HEK293 (cell line): ENCODE data around the gene MBD4.

Experiments used
- CTCF ChIA-PET: fragments of 350-600 bp; formaldehyde crosslinking; extraction: SDS; loops from one replicate; lab custom pipeline; 2021; ENCODE audit warnings: antibody characterized with exemption; lab: Yijun Ruan, JAX
- POLR2A ChIA-PET: fragments of 300-600 bp; formaldehyde crosslinking; extraction: SDS; loops from one replicate; lab custom pipeline; 2020; ENCODE audit warnings: antibody characterized with exemption, inconsistent platforms; lab: Yijun Ruan, JAX
- H3K27ac ChIP-seq: fragments of 200-500 bp; sonication (Bioruptor generic); 2 replicates; pipeline ENCODE4 v1.5.1; 2014; ENCODE audit warnings: low read depth, low read length, control low read depth, inconsistent platforms; ENCODE audit errors: extremely low read depth
- H3K36me3 ChIP-seq, 2 experiments: fragments of 200-500 bp in 1 of 2; sonication (Bioruptor generic) in 1 of 2; 1 replicate in 1 of 2; 2 replicates in 1 of 2; pipeline ENCODE4 v1.5.1; 2014 to 2017; ENCODE audit warnings: inconsistent platforms in 2 of 2, low read length in 2 of 2; ENCODE audit not compliant: control insufficient read depth in 2 of 2, insufficient read depth in 1 of 2
- H3K4me1 ChIP-seq: fragments of 200-500 bp; sonication (Bioruptor generic); 2 replicates; pipeline ENCODE4 v1.5.1; 2014; ENCODE audit warnings: mild to moderate bottlenecking, low read length, inconsistent platforms; ENCODE audit not compliant: control insufficient read depth, insufficient read depth
- H3K4me3 ChIP-seq: 2 replicates; pipeline ENCODE4 v1.5.1; 2011; ENCODE audit warnings: low read depth, mild to moderate bottlenecking, control low read depth, low read length, moderate library complexity
- H3K9me3 ChIP-seq: fragments of 200-500 bp; sonication (Bioruptor generic); 2 replicates; pipeline ENCODE4 v1.5.1; 2014; ENCODE audit warnings: low read depth, low read length, inconsistent platforms; ENCODE audit not compliant: control insufficient read depth, insufficient read depth
- SCRT1 ChIP-seq: fragments of 450-650 bp; formaldehyde crosslinking; IDR thresholded peaks from 2 replicates; pipeline ENCODE4 v1.5.1; 2016; ENCODE audit warnings: missing biosample characterization, missing genetic modification characterization, borderline replicate concordance
- YY2 ChIP-seq: fragments of 450-650 bp; formaldehyde crosslinking; IDR thresholded peaks from 2 replicates; pipeline ENCODE4 v1.5.1; 2016; ENCODE audit warnings: missing biosample characterization, missing genetic modification characterization
- ZNF157 ChIP-seq: fragments of 450-650 bp; formaldehyde crosslinking; IDR thresholded peaks from 2 replicates; pipeline ENCODE4 v1.5.1; 2016; ENCODE audit warnings: missing biosample characterization, missing genetic modification characterization
- ZNF426 ChIP-seq: fragments of 450-650 bp; formaldehyde crosslinking; IDR thresholded peaks from 2 replicates; pipeline ENCODE4 v1.5.1; 2017; ENCODE audit warnings: missing biosample characterization, missing genetic modification characterization, mild to moderate bottlenecking, inconsistent platforms, moderate library complexity
- ZNF558 ChIP-seq: fragments of 450-650 bp; formaldehyde crosslinking; IDR thresholded peaks from 2 replicates; pipeline ENCODE4 v1.5.1; 2016; ENCODE audit warnings: missing biosample characterization, missing genetic modification characterization
- ZNF626 ChIP-seq: fragments of 450-650 bp; sonication (Bioruptor Pico); formaldehyde crosslinking; IDR thresholded peaks from 2 replicates; pipeline ENCODE4 v1.5.1; 2018; ENCODE audit warnings: missing biosample characterization, missing genetic modification characterization, inconsistent platforms
- ZNF660 ChIP-seq: fragments of 450-650 bp; IDR thresholded peaks from 2 replicates; pipeline ENCODE4 v1.5.1; 2018; ENCODE audit warnings: missing biosample characterization, mild to moderate bottlenecking, missing genetic modification characterization
- ZNF664 ChIP-seq: fragments of 450-650 bp; formaldehyde crosslinking; IDR thresholded peaks from 2 replicates; pipeline ENCODE4 v1.5.1; 2016; ENCODE audit warnings: missing biosample characterization, missing genetic modification characterization
- ZNF776 ChIP-seq: fragments of 450-650 bp; formaldehyde crosslinking; IDR thresholded peaks from 2 replicates; pipeline ENCODE4 v1.5.0; 2017; ENCODE audit warnings: missing biosample characterization, missing genetic modification characterization, borderline replicate concordance
- ZSCAN16 ChIP-seq: fragments of 450-650 bp; formaldehyde crosslinking; IDR thresholded peaks from 2 replicates; pipeline ENCODE4 v1.5.1; 2016; ENCODE audit warnings: missing biosample characterization, missing genetic modification characterization
- TF ChIP-seq, protein P1 (sequence below): fragments of 450-650 bp; formaldehyde crosslinking; IDR thresholded peaks from 2 replicates; pipeline ENCODE4 v1.5.1; 2016; ENCODE audit warnings: missing biosample characterization, missing genetic modification characterization, borderline replicate concordance
- TF ChIP-seq, protein P2 (sequence below): fragments of 450-650 bp; formaldehyde crosslinking; IDR thresholded peaks from 2 replicates; pipeline ENCODE4 v1.5.1; 2016; ENCODE audit warnings: missing biosample characterization, missing genetic modification characterization
- TF ChIP-seq, protein P3 (sequence below): fragments of 450-650 bp; formaldehyde crosslinking; IDR thresholded peaks from 2 replicates; pipeline ENCODE4 v1.5.1; 2016; ENCODE audit warnings: missing biosample characterization, missing genetic modification characterization
- TF ChIP-seq, protein P4 (sequence below): fragments of 450-650 bp; formaldehyde crosslinking; IDR thresholded peaks from 2 replicates; pipeline ENCODE4; 2016; ENCODE audit warnings: missing biosample characterization, missing genetic modification characterization
- TF ChIP-seq, protein P5 (sequence below): fragments of 450-650 bp; formaldehyde crosslinking; IDR thresholded peaks from 2 replicates; pipeline ENCODE4 v1.5.1; 2017; ENCODE audit warnings: missing biosample characterization, missing genetic modification characterization
- TF ChIP-seq, protein P6 (sequence below): fragments of 450-650 bp; formaldehyde crosslinking; IDR thresholded peaks from 2 replicates; pipeline ENCODE4 v1.5.1; 2016; ENCODE audit warnings: missing biosample characterization, missing genetic modification characterization, low read depth
- TF ChIP-seq, protein P7 (sequence below): fragments of 450-650 bp; formaldehyde crosslinking; IDR thresholded peaks from 2 replicates; pipeline ENCODE4 v1.5.1; 2016; ENCODE audit warnings: missing biosample characterization, missing genetic modification characterization

Gene MBD4

DNA sequence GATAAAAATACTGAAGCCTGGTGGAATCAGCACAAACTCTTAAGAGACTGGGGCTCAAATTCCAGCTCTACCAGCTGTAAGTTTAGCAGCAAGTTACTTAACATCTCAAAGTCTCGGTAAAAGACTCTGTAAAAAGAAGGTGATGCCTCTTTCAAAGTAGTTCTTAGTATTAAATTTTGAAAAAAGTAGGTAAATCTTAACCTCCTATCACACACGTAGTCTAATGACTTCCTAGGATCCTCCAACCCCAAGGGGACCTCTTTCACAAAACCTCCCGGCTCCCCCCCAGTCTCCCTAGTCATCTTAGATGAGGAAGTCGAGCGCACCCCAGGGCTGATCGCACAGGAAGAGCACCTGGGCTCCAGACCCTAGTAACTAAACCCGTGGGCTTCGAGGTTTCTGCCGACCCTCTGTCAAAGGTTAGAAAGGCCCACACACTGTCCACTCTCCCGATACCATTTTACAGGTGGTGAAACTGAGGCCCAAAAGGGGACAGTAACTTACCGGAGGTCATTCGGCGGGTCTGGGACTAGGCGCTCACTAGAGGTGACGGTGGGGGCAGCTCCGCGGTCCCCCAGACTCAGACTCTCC is 427 bp downstream of the MBD4 start (continued):
- TF ChIP-seq, protein P1, sequence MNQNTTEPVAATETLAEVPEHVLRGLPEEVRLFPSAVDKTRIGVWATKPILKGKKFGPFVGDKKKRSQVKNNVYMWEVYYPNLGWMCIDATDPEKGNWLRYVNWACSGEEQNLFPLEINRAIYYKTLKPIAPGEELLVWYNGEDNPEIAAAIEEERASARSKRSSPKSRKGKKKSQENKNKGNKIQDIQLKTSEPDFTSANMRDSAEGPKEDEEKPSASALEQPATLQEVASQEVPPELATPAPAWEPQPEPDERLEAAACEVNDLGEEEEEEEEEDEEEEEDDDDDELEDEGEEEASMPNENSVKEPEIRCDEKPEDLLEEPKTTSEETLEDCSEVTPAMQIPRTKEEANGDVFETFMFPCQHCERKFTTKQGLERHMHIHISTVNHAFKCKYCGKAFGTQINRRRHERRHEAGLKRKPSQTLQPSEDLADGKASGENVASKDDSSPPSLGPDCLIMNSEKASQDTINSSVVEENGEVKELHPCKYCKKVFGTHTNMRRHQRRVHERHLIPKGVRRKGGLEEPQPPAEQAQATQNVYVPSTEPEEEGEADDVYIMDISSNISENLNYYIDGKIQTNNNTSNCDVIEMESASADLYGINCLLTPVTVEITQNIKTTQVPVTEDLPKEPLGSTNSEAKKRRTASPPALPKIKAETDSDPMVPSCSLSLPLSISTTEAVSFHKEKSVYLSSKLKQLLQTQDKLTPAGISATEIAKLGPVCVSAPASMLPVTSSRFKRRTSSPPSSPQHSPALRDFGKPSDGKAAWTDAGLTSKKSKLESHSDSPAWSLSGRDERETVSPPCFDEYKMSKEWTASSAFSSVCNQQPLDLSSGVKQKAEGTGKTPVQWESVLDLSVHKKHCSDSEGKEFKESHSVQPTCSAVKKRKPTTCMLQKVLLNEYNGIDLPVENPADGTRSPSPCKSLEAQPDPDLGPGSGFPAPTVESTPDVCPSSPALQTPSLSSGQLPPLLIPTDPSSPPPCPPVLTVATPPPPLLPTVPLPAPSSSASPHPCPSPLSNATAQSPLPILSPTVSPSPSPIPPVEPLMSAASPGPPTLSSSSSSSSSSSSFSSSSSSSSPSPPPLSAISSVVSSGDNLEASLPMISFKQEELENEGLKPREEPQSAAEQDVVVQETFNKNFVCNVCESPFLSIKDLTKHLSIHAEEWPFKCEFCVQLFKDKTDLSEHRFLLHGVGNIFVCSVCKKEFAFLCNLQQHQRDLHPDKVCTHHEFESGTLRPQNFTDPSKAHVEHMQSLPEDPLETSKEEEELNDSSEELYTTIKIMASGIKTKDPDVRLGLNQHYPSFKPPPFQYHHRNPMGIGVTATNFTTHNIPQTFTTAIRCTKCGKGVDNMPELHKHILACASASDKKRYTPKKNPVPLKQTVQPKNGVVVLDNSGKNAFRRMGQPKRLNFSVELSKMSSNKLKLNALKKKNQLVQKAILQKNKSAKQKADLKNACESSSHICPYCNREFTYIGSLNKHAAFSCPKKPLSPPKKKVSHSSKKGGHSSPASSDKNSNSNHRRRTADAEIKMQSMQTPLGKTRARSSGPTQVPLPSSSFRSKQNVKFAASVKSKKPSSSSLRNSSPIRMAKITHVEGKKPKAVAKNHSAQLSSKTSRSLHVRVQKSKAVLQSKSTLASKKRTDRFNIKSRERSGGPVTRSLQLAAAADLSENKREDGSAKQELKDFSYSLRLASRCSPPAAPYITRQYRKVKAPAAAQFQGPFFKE (tag by site-specific recombination) = no peak
- TF ChIP-seq SCRT1 (tag by site-specific recombination) (no peak), ZNF664 (tag by site-specific recombination) (no peak), YY2 (no peak), ZNF626 (no peak)
- TF ChIP-seq, protein P2, sequence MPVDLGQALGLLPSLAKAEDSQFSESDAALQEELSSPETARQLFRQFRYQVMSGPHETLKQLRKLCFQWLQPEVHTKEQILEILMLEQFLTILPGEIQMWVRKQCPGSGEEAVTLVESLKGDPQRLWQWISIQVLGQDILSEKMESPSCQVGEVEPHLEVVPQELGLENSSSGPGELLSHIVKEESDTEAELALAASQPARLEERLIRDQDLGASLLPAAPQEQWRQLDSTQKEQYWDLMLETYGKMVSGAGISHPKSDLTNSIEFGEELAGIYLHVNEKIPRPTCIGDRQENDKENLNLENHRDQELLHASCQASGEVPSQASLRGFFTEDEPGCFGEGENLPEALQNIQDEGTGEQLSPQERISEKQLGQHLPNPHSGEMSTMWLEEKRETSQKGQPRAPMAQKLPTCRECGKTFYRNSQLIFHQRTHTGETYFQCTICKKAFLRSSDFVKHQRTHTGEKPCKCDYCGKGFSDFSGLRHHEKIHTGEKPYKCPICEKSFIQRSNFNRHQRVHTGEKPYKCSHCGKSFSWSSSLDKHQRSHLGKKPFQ (tag by site-specific recombination) = no peak
- TF ChIP-seq, protein P3, sequence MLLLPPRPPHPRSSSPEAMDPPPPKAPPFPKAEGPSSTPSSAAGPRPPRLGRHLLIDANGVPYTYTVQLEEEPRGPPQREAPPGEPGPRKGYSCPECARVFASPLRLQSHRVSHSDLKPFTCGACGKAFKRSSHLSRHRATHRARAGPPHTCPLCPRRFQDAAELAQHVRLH (tag by site-specific recombination) = peak; percentile 73

DNA sequence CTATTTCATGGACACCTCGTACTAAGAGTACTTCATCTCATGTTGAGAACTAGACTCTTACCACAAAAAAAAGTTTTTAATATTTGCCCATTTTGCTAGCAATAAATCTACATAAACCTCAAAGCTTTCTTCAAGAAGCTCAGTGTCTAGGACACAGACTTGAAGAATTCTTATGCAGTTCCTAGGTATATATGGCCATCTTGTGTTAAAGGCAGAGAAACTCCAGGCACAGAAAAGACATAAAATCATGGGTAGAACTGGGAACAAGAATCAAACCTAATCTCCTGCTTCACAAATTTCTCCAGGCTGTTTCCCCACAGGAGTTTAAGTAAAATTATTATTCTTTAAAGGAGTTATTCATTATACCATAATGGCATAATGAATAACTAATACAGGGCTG is 4.4 kb downstream of the MBD4 start:
- TF ChIP-seq ZNF157 (no peak), ZNF558 (tag by site-specific recombination) (no peak), ZNF660 (no peak), ZSCAN16 (tag by site-specific recombination) (no peak), ZNF426 (tag by site-specific recombination) (no peak), ZNF776 (no peak)
- TF ChIP-seq, protein P4, sequence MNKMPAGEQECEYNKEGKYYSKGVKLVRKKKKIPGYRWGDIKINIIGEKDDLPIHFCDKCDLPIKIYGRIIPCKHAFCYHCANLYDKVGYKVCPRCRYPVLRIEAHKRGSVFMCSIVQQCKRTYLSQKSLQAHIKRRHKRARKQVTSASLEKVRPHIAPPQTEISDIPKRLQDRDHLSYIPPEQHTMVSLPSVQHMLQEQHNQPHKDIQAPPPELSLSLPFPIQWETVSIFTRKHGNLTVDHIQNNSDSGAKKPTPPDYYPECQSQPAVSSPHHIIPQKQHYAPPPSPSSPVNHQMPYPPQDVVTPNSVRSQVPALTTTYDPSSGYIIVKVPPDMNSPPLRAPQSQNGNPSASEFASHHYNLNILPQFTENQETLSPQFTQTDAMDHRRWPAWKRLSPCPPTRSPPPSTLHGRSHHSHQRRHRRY (tag by site-specific recombination) = no peak
- TF ChIP-seq, protein P5, sequence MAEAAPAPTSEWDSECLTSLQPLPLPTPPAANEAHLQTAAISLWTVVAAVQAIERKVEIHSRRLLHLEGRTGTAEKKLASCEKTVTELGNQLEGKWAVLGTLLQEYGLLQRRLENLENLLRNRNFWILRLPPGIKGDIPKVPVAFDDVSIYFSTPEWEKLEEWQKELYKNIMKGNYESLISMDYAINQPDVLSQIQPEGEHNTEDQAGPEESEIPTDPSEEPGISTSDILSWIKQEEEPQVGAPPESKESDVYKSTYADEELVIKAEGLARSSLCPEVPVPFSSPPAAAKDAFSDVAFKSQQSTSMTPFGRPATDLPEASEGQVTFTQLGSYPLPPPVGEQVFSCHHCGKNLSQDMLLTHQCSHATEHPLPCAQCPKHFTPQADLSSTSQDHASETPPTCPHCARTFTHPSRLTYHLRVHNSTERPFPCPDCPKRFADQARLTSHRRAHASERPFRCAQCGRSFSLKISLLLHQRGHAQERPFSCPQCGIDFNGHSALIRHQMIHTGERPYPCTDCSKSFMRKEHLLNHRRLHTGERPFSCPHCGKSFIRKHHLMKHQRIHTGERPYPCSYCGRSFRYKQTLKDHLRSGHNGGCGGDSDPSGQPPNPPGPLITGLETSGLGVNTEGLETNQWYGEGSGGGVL (tag by site-specific recombination) = no peak
- TF ChIP-seq, protein P6, sequence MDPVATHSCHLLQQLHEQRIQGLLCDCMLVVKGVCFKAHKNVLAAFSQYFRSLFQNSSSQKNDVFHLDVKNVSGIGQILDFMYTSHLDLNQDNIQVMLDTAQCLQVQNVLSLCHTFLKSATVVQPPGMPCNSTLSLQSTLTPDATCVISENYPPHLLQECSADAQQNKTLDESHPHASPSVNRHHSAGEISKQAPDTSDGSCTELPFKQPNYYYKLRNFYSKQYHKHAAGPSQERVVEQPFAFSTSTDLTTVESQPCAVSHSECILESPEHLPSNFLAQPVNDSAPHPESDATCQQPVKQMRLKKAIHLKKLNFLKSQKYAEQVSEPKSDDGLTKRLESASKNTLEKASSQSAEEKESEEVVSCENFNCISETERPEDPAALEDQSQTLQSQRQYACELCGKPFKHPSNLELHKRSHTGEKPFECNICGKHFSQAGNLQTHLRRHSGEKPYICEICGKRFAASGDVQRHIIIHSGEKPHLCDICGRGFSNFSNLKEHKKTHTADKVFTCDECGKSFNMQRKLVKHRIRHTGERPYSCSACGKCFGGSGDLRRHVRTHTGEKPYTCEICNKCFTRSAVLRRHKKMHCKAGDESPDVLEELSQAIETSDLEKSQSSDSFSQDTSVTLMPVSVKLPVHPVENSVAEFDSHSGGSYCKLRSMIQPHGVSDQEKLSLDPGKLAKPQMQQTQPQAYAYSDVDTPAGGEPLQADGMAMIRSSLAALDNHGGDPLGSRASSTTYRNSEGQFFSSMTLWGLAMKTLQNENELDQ = no peak
- TF ChIP-seq, protein P7, sequence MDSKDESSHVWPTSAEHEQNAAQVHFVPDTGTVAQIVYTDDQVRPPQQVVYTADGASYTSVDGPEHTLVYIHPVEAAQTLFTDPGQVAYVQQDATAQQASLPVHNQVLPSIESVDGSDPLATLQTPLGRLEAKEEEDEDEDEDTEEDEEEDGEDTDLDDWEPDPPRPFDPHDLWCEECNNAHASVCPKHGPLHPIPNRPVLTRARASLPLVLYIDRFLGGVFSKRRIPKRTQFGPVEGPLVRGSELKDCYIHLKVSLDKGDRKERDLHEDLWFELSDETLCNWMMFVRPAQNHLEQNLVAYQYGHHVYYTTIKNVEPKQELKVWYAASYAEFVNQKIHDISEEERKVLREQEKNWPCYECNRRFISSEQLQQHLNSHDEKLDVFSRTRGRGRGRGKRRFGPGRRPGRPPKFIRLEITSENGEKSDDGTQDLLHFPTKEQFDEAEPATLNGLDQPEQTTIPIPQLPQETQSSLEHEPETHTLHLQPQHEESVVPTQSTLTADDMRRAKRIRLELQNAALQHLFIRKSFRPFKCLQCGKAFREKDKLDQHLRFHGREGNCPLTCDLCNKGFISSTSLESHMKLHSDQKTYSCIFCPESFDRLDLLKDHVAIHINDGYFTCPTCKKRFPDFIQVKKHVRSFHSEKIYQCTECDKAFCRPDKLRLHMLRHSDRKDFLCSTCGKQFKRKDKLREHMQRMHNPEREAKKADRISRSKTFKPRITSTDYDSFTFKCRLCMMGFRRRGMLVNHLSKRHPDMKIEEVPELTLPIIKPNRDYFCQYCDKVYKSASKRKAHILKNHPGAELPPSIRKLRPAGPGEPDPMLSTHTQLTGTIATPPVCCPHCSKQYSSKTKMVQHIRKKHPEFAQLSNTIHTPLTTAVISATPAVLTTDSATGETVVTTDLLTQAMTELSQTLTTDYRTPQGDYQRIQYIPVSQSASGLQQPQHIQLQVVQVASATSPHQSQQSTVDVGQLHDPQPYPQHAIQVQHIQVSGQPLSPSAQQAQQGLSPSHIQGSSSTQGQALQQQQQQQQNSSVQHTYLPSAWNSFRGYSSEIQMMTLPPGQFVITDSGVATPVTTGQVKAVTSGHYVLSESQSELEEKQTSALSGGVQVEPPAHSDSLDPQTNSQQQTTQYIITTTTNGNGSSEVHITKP (tag by site-specific recombination) = no peak
- ChIA-PET POLR2A (interaction anchor here (0.5 to 0.6 kb wide), 2 partner anchors 9 to 321 kb away, joined by 3 to 6 read pairs; no protein-coding TSS in a partner anchor), CTCF (interaction anchor here (0.7 to 1.2 kb wide), 3 partner anchors 8 to 273 kb away, joined by 3 to 18 read pairs (median 3); no protein-coding TSS in a partner anchor)
- H3K36me3 ChIP-seq = peaks cover 6 to 66% of the 10 kb centered on the region in 2 experiments
- H3K9me3 ChIP-seq = no peaks in the 10 kb centered on the region
- H3K27ac ChIP-seq = no peak overlapping the region
- H3K4me1 ChIP-seq = no peaks in the 10 kb centered on the region
- H3K4me3 ChIP-seq = no peak overlapping the region
